ENCODE data around the gene OPRL1.

DNA sequence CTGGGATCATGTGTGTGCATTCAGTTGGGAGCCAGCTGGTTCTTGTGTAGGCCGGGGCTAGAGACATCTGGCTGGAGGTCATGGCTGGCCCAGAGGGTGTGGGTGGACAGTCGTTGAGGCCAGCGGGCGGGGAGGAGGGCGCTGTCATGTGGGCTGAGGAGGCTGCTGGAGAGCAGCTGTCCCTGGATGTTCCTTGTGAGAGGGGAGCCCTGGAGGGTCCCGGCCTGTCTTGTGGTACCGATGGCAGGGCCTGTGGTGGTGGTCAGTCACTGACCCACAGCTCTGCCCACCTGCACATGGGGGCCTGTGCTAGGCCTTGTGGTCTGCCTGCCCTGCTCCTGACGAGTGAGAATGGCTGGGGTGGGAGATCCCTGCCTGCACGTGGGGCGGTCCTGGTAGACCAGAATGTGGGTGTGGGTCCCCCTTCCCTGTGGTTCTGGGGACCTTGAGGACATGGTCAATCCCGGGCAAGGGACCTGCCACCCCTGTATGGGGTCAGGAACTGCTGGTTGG is 45.8 kb upstream of the OPRL1 start:
- TF ChIP-seq, protein P1, sequence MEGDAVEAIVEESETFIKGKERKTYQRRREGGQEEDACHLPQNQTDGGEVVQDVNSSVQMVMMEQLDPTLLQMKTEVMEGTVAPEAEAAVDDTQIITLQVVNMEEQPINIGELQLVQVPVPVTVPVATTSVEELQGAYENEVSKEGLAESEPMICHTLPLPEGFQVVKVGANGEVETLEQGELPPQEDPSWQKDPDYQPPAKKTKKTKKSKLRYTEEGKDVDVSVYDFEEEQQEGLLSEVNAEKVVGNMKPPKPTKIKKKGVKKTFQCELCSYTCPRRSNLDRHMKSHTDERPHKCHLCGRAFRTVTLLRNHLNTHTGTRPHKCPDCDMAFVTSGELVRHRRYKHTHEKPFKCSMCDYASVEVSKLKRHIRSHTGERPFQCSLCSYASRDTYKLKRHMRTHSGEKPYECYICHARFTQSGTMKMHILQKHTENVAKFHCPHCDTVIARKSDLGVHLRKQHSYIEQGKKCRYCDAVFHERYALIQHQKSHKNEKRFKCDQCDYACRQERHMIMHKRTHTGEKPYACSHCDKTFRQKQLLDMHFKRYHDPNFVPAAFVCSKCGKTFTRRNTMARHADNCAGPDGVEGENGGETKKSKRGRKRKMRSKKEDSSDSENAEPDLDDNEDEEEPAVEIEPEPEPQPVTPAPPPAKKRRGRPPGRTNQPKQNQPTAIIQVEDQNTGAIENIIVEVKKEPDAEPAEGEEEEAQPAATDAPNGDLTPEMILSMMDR (IDR thresholded peaks at IDR 0.05; ENCODE audit: low read length): no peak
- no peak for TF ChIP-seq EZH2 (IDR thresholded peaks at IDR 0.05; ENCODE audit: borderline replicate concordance, low read length)
